Stomach (tissue), 19 donors: ENCODE measurements around the gene SH2B2. TPM values are rescaled to one million over a fixed set of nuclear protein-coding genes. Genes with fewer than 3 reads are reported as not detected.
A peak's percentile ranks its signal among the peaks of the same experiment; 100 is the strongest.

Source experiments
- DNase-seq, 2 donors: peaks; one replicate each; pipeline versions ENCODE4 v3.0.0 to v3.0.0-alpha.2; 2013 to 2019
- H3K27ac ChIP-seq, 5 donors: fragments of 200-600 bp in 4 of 5; sonication (generic) in 4 of 5; one replicate each; pipeline ENCODE4 v1.5.1; 2013 to 2019; ENCODE audit warnings: mild to moderate bottlenecking in 1 of 5, moderate library complexity in 1 of 5
- H3K27me3 ChIP-seq, 3 donors: fragments of 200-600 bp; sonication (generic); one replicate each; pipeline ENCODE4 v1.5.1; 2017 to 2019; ENCODE audit warnings: mixed run types in 1 of 3
- H3K36me3 ChIP-seq, 4 donors: fragments of 200-600 bp; sonication (generic); 1 replicate in 3 of 4; 2 replicates in 1 of 4; pipeline ENCODE4 v1.5.1; 2016 to 2019
- H3K4me1 ChIP-seq, 4 donors: fragments of 200-600 bp; sonication (generic); one replicate each; pipeline ENCODE4 v1.5.1; 2016 to 2019
- H3K4me3 ChIP-seq, 4 donors: fragments of 200-600 bp; sonication (generic) in 3 of 4; one replicate each; pipeline ENCODE4 v1.5.1; 2016 to 2019; ENCODE audit warnings: mild to moderate bottlenecking in 1 of 4
- H3K9me3 ChIP-seq, 4 donors: fragments of 200-600 bp; sonication (generic); one replicate each; pipeline ENCODE4 v1.5.1; 2016 to 2019
- EP300 ChIP-seq: sonication (generic); formaldehyde crosslinking; IDR thresholded peaks from one replicate; pipeline ENCODE4 v1.6.1; 2017; ENCODE audit warnings: antibody characterized with exemption
- POLR2A ChIP-seq, 4 donors: fragments of 450-650 bp; IDR thresholded peaks; one replicate each; pipeline ENCODE4 v1.6.1; 2016; ENCODE audit warnings: antibody characterized with exemption in 4 of 4, control low read depth in 2 of 4, mild to moderate bottlenecking in 1 of 4, moderate library complexity in 1 of 4
- POLR2AphosphoS5 ChIP-seq, 3 donors: sonication (generic); formaldehyde crosslinking; IDR thresholded peaks; one replicate each; pipeline ENCODE4 v1.6.1; 2016; ENCODE audit warnings: antibody characterized with exemption in 3 of 3
- WGBS, 5 donors: extraction: QIAGEN DNeasy Blood & Tissue Kit in 3 of 5; methylation state at CpG; one replicate each; pipeline versions ENCODE4 v1.1.5 to v1.1.7; 2013 to 2018; 5-methylcytosine and 5-hydroxymethylcytosine counted together
- intact Hi-C: fragments of 100-400 bp; cut with DNase I; formaldehyde crosslinking; loops from one replicate; pipeline ENCODE4 v1.15.1; 2023; ENCODE audit warnings: low total_unique reads
- long read RNA-seq, 10 donors: transcript quantifications; one replicate each; lab custom pipeline, GENCODE V29; 2026
- polyA plus RNA-seq, 3 donors: library from polyadenylated mRNA; stranded (reverse); fragments of 200-250 nt; gene quantifications; one replicate each; pipeline ENCODE4 v1.2.3, GENCODE V29; 2013
- total RNA-seq, 5 donors: library from RNA; depleted of rRNA; stranded (reverse); fragments of >200 nt; gene quantifications; one replicate each; pipeline versions ENCODE4 v1.1.0 to v1.2.3, GENCODE V29; 2014 to 2016
- TF ChIP-seq, protein P1 (sequence below), 7 experiments: fragments of 450-650 bp in 4 of 7; fragments of 200-600 bp in 3 of 7; sonication (generic) in 3 of 7; IDR thresholded peaks; one replicate each; pipeline ENCODE4 v1.5.1; 2016 to 2019; ENCODE audit warnings: antibody characterized with exemption in 7 of 7, control low read depth in 2 of 7, mild to moderate bottlenecking in 1 of 7
- donor health status: healthy with polysubstance abuse.
- donor health status: Bipolar disorder and iron deficiency.
- donor health status: healthy.

SH2B2 gene
- 10 to 100 TPM in 1 of 5 donors, 1 to 10 TPM in 2, under 1 TPM in 1, not detected in 1; 0.37 to 11.1 (median 6.5) TPM for total RNA-seq
- polyA plus RNA-seq, result 1 to 10 TPM; 2.3 to 2.7 (median 2.6) TPM
- long read RNA-seq, donor 1, result 0 reads
- long read RNA-seq, donor 2, result 0 reads
- long read RNA-seq, donor 3, result 0 reads
- long read RNA-seq, donor 4, result 0 reads
- long read RNA-seq, donor 5, result 0 reads
- long read RNA-seq, donor 6, result 0 reads
- long read RNA-seq, donor 7, result 0 reads
- long read RNA-seq, donor 8, result 0 reads
- long read RNA-seq, donor 9, partial matches to known transcripts, result 0 of 1 reads
- long read RNA-seq, donor 9, other reads (novel, unspliced or antisense), result 0 of 1 reads
- long read RNA-seq, donor 10, result 0 reads

DNA sequence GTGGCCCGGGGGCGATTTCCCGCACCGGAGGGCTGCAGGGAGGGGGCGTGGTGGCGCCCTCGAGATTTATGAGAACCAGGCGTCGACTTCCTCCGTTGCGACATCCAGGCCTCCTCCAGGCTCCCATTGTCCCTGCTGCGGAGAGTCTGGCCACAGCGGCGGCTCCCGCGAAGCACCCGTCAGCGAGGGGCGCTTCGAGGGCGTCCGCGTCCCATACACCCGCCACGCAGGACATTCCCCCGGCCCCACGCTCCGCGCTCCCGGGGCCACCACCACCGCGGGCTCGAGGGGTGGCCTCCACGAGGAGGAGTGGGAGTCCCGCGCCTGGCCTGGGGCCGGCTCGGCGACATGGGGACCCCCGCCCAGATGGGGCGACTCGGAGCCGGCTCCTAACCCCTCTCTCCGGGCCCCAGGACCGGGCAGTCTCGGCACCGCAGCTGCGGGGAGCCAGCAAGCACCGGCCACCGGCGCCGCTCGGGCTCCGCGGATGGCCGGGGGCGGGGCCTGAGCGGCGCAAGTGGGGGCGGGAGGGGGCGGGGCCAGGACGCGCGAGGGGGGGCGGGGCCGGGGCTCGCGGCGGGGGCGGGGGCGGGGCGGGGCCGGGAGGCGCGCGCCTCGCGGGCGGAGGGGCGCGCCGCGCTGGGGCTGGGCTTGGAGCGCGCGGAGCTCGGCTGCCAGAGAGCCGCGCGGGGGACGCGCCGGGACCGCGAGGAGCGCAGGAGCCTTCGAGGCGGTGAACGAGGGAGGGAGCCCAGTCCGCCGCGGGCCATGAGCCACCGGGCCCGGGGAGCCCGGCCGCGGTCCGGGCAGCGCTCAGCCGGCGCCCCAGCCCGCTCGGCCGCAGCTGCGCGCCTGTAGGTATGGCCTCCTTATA, at the start of gene SH2B2:
SH2B2 (plus strand) TSS at position 632 of the 874 bp plus-strand sequence. CDS start 13,683 bp downstream, outside the sequence.
- WGBS, 5 donors, result 0 to 1% (median 1%) methylated on average over 25 to 114 of the region's 116 CpGs
- Histone ChIP-seq H3K36me3 (no peaks in the 10 kb centered on the region), H3K9me3 (no peaks in the 10 kb centered on the region), H3K27ac (peak within 1 kb of the TSS; percentile 73 to 91 (median 89)), H3K27me3 (peaks cover 0 to 7% (median 0%) of the 10 kb centered on the region in 3 donors), H3K4me3 (peak within 1 kb of the TSS; percentile 77 to 85 (median 78)), H3K4me1 (peaks cover 14 to 40% (median 31%) of the 10 kb centered on the region in 4 donors)
- intact Hi-C loops, result loop anchor here (10.0 kb wide), 1 partner anchor 178 kb away; the partner anchor contains the start of genes ALKBH4 and LRWD1
- no peak for TF ChIP-seq POLR2A (IDR thresholded peaks at IDR 0.05)
- TF ChIP-seq, protein P1, sequence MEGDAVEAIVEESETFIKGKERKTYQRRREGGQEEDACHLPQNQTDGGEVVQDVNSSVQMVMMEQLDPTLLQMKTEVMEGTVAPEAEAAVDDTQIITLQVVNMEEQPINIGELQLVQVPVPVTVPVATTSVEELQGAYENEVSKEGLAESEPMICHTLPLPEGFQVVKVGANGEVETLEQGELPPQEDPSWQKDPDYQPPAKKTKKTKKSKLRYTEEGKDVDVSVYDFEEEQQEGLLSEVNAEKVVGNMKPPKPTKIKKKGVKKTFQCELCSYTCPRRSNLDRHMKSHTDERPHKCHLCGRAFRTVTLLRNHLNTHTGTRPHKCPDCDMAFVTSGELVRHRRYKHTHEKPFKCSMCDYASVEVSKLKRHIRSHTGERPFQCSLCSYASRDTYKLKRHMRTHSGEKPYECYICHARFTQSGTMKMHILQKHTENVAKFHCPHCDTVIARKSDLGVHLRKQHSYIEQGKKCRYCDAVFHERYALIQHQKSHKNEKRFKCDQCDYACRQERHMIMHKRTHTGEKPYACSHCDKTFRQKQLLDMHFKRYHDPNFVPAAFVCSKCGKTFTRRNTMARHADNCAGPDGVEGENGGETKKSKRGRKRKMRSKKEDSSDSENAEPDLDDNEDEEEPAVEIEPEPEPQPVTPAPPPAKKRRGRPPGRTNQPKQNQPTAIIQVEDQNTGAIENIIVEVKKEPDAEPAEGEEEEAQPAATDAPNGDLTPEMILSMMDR (IDR thresholded peaks at IDR 0.05), result no peak
- TF ChIP-seq EP300, result peak; percentile 48
- TF ChIP-seq POLR2AphosphoS5 (IDR thresholded peaks at IDR 0.05), result peak in 2 of 3 donors; percentile 55 to 68
- DNase-seq, result peak; percentile 61 to 85

DNA sequence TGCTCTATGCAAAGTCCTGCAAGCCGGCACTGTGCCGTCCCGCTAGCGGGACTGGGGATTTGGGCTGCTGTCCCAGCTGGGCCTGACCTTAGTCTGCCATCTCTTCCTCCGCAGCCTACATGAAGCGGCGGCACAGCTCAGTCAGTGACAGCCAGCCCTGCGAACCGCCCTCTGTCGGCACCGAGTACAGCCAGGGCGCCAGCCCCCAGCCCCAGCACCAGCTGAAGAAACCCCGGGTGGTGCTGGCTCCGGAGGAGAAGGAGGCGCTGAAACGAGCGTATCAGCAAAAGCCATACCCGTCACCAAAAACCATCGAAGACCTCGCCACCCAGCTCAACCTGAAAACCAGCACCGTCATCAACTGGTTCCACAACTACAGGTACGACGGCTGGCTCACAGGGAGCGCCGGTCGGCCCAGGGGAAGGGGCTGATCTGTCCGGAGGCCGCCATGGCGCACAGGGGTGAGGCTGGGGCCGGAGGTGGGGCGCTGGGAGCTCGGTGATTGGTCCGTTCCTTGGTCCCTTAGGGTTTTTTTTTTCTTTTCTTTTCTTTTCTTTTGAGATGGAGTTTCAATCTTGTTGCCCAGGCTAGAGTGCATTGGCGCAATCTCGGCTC, 47.4 kb upstream of the SH2B2 start:
- 96 to 97% (median 97%) methylated on average over 29 to 35 of the region's 35 CpGs for WGBS, 5 donors
- H3K4me3 ChIP-seq, result no peak overlapping the region
- no peaks in the 10 kb centered on the region for H3K9me3 ChIP-seq
- peaks cover 19 to 88% (median 85%) of the 10 kb centered on the region in 4 donors for H3K36me3 ChIP-seq
- TF ChIP-seq POLR2A (IDR thresholded peaks at IDR 0.05) (no peak), POLR2AphosphoS5 (IDR thresholded peaks at IDR 0.05) (no peak), EP300 (no peak)
- TF ChIP-seq, protein P1 (IDR thresholded peaks at IDR 0.05), result no peak
- H3K4me1 ChIP-seq, result peaks cover 0 to 4% (median 0%) of the 10 kb centered on the region in 4 donors
- DNase-seq, result no peak
- H3K27me3 ChIP-seq, result no peaks in the 10 kb centered on the region
- intact Hi-C loops, result no loop called here
- no peak overlapping the region for H3K27ac ChIP-seq

DNA sequence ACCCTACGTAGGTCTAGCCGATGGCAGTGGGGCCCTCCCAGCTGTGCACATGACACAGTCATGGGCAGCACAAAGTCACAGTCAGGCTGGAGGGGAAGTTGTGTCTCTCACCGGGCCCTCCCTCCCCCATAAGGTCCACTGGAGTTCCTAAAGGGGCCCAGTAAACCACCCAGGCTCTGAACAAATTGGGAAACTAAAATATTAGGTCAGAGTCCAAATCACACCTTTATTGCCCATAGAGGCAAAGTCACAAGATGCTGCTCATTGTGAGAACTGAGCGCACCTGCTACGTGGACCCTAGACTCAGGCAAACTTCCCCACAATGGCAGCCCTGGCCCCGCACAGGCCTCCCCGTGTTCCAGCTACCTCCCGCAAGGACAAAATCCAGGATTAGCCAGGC, 45.2 kb upstream of the SH2B2 start:
- 89 to 98% (median 92%) methylated on average over 6 to 8 of the region's 8 CpGs for WGBS, 5 donors
- no peak overlapping the region for H3K27ac ChIP-seq
- no peaks in the 10 kb centered on the region for H3K27me3 ChIP-seq
- no peak overlapping the region for H3K4me3 ChIP-seq
- no peak for DNase-seq
- peaks cover 19 to 88% (median 87%) of the 10 kb centered on the region in 4 donors for H3K36me3 ChIP-seq
- intact Hi-C loops, result no loop called here
- H3K9me3 ChIP-seq, result no peaks in the 10 kb centered on the region
- TF ChIP-seq POLR2A (IDR thresholded peaks at IDR 0.05) (no peak), EP300 (no peak), POLR2AphosphoS5 (IDR thresholded peaks at IDR 0.05) (no peak)
- TF ChIP-seq, protein P1 (IDR thresholded peaks at IDR 0.05), result no peak
- H3K4me1 ChIP-seq, result peaks cover 0 to 2% (median 0%) of the 10 kb centered on the region in 4 donors

DNA sequence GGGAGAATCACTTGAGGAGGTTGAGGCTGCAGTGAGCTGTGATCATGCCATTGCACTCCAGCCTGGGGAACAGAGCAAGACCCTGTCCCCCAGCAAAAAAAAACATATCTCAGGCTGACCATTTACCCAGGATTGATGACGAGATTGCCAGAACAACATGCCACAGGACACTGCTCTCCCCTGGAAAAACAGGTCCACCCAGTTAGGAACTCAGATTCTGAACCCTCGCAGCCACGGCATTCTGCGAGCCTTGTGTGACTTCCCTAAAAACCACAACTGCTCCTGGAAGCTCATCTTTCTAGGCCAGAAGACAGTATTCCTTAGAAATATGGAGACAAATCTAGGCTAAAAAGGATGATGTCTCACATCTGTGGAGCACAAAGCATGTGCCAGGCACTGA, 42.1 kb upstream of the SH2B2 start:
- no peaks in the 10 kb centered on the region for H3K4me1 ChIP-seq
- no peak overlapping the region for H3K4me3 ChIP-seq
- TF ChIP-seq EP300 (no peak), POLR2A (IDR thresholded peaks at IDR 0.05) (no peak), POLR2AphosphoS5 (IDR thresholded peaks at IDR 0.05) (no peak)
- TF ChIP-seq, protein P1 (IDR thresholded peaks at IDR 0.05), result no peak
- DNase-seq, result no peak
- no peaks in the 10 kb centered on the region for H3K27me3 ChIP-seq
- intact Hi-C loops, result no loop called here
- no peak overlapping the region for H3K27ac ChIP-seq
- 48 to 65% (median 52%) methylated on average over 4 of the region's 4 CpGs for WGBS, 5 donors
- H3K36me3 ChIP-seq, result peaks cover 15 to 95% (median 92%) of the 10 kb centered on the region in 4 donors
- no peaks in the 10 kb centered on the region for H3K9me3 ChIP-seq
